Left ventricle myocardium inferior (tissue), 1 donor: ENCODE measurements around the gene MIB1. TPM values are rescaled to one million over a fixed set of nuclear protein-coding genes. Genes with fewer than 3 reads are reported as not detected.

Experiments
- DNase-seq: peaks from one replicate; pipeline ENCODE4 v3.0.0-alpha.2; 2020
- H3K27ac ChIP-seq: fragments of 200-600 bp; replicated peaks from 2 replicates; pipeline ENCODE4 v1.8.0; 2021
- H3K27me3 ChIP-seq: fragments of 200-600 bp; 2 replicates; pipeline ENCODE4 v1.8.0; 2021; ENCODE audit warnings: low read depth
- H3K36me3 ChIP-seq: fragments of 200-600 bp; 2 replicates; pipeline ENCODE4 v1.8.0; 2021
- H3K4me1 ChIP-seq: fragments of 200-600 bp; 2 replicates; pipeline ENCODE4 v1.8.0; 2021
- H3K4me3 ChIP-seq: fragments of 200-600 bp; 2 replicates; pipeline ENCODE4 v1.8.0; 2021; ENCODE audit warnings: mild to moderate bottlenecking, moderate library complexity
- H3K9me3 ChIP-seq: fragments of 200-600 bp; replicated peaks from 2 replicates; pipeline ENCODE4 v1.8.0; 2021
- CTCF ChIP-seq: fragments of 200-600 bp; IDR thresholded peaks from 2 replicates; pipeline ENCODE4 v1.8.0; 2021; ENCODE audit warnings: antibody characterized with exemption, mild to moderate bottlenecking, borderline replicate concordance
- intact Hi-C: fragments of 100-400 bp; cut with micrococcal nuclease; formaldehyde crosslinking; loops from one replicate; pipeline ENCODE4 v1.11.0; 2022
- total RNA-seq: library from RNA; stranded (reverse); fragmentation: NEBNext Ultra II Directional; extraction: Animal tissue kit (Norgen Biotek cat#: 25700); gene quantifications from one replicate; pipeline ENCODE4 v1.2.1, GENCODE V29; 2021
- donor health status: DM: no; HTN: yes; CAD: no; lungs with severe emphysema.

The MIB1 gene
- total RNA-seq, 1 donor from 2014 or later, result 19.5 TPM

DNA sequence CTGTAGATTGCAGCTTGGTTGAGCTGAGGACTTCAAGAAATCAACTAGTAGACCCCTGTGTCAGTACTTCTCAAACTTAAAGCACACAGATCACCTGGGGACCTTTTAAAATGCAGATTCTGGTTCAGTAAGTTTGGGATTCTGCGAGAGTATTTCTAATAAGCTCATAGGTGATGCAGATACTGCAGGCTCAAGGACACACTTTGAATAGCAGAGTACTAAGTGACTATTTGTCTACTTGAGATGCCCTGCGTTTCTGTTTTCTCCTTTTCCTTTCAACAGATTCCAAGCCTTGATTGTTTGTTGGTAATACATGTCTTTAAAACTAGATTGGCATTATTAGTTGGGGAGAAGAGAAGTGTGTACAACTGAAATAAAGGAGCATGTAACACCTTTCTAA, 6.7 kb downstream of the MIB1 start:
- intact Hi-C loops, result no loop called here
- H3K27me3 ChIP-seq, result no peaks in the 10 kb centered on the region
- H3K4me1 ChIP-seq, result peaks cover 49% of the 10 kb centered on the region
- H3K9me3 ChIP-seq, result no peaks in the 10 kb centered on the region
- no peaks in the 10 kb centered on the region for H3K36me3 ChIP-seq
- TF ChIP-seq CTCF, result no peak
- no peak overlapping the region for H3K27ac ChIP-seq
- no peak for DNase-seq
- H3K4me3 ChIP-seq, result no peak overlapping the region

GRCh38 chr18:21747764-21748693, 7.4 kb downstream of the MIB1 start:
- no peak for DNase-seq
- TF ChIP-seq CTCF, result no peak
- Histone ChIP-seq H3K36me3 (no peaks in the 10 kb centered on the region), H3K27ac (no peak overlapping the region), H3K9me3 (no peaks in the 10 kb centered on the region), H3K4me1 (peaks cover 46% of the 10 kb centered on the region), H3K27me3 (no peaks in the 10 kb centered on the region), H3K4me3 (no peak overlapping the region)
- intact Hi-C loops, result no loop called here

GRCh38 chr18:21757833-21758232, 17.2 kb downstream of the MIB1 start:
- no peak for TF ChIP-seq CTCF
- Histone ChIP-seq H3K36me3 (no peaks in the 10 kb centered on the region), H3K27ac (no peak overlapping the region), H3K4me1 (peaks cover 20% of the 10 kb centered on the region), H3K27me3 (no peaks in the 10 kb centered on the region), H3K9me3 (no peaks in the 10 kb centered on the region), H3K4me3 (no peak overlapping the region)
- no peak for DNase-seq
- intact Hi-C loops, result no loop called here

- intact Hi-C loops, result no loop called here
- Histone ChIP-seq H3K4me3 (no peak overlapping the region), H3K36me3 (no peaks in the 10 kb centered on the region), H3K27ac (no peak overlapping the region), H3K4me1 (peaks cover 34% of the 10 kb centered on the region), H3K27me3 (no peaks in the 10 kb centered on the region), H3K9me3 (no peaks in the 10 kb centered on the region)
- DNase-seq, result no peak
- no peak for TF ChIP-seq CTCF
Measured at GRCh38 chr18:21759836-21760235, 19.2 kb downstream of the MIB1 start.

- H3K4me1 ChIP-seq, result peaks cover 32% of the 10 kb centered on the region
- no peaks in the 10 kb centered on the region for H3K36me3 ChIP-seq
- DNase-seq, result no peak
- intact Hi-C loops, result no loop called here
- H3K27me3 ChIP-seq, result no peaks in the 10 kb centered on the region
- no peaks in the 10 kb centered on the region for H3K9me3 ChIP-seq
- no peak overlapping the region for H3K4me3 ChIP-seq
- H3K27ac ChIP-seq, result no peak overlapping the region
- no peak for TF ChIP-seq CTCF
Measured at GRCh38 chr18:21760321-21760720, 19.7 kb downstream of the MIB1 start.
